H1 (cell line): ENCODE data around the gene BRD9.

Experiments used
- CTCF ChIP-seq, 3 experiments: IDR thresholded peaks; 1 replicate in 2 of 3; 2 replicates in 1 of 3; pipeline versions ENCODE4 v1.5.1 to v1.6.1; 2011; ENCODE audit warnings: low read length in 3 of 3, mild to moderate bottlenecking in 3 of 3, inconsistent platforms in 2 of 3, low read depth in 1 of 3, moderate library complexity in 1 of 3; ENCODE audit not compliant: insufficient read depth in 1 of 3; ENCODE audit errors: control extremely low read depth in 1 of 3
- EP300 ChIP-seq, 2 experiments: IDR thresholded peaks; 1 replicate in 1 of 2; 2 replicates in 1 of 2; pipeline ENCODE4 v1.6.1; 2011 to 2012; ENCODE audit warnings: low read depth in 2 of 2, low read length in 2 of 2, mild to moderate bottlenecking in 2 of 2, borderline replicate concordance in 1 of 2, inconsistent platforms in 1 of 2, moderate library complexity in 1 of 2
- HDAC2 ChIP-seq, 2 experiments: fragments of 300-600 bp in 1 of 2; sonication (generic) in 1 of 2; IDR thresholded peaks; 2 replicates each; pipeline ENCODE4 v1.6.1; 2011 to 2012; ENCODE audit warnings: low read depth in 2 of 2, low read length in 2 of 2, mild to moderate bottlenecking in 2 of 2, moderate library complexity in 2 of 2, borderline replicate concordance in 1 of 2, inconsistent platforms in 1 of 2
- HDAC6 ChIP-seq: IDR thresholded peaks from one replicate; pipeline ENCODE4 v1.7.1; 2012; ENCODE audit warnings: low read depth, mild to moderate bottlenecking, inconsistent platforms, low read length, moderate library complexity
- MAX ChIP-seq: IDR thresholded peaks from 2 replicates; pipeline ENCODE4 v1.6.1; 2012; ENCODE audit warnings: inconsistent platforms
- POLR2A ChIP-seq, 2 experiments: IDR thresholded peaks; 1 replicate in 1 of 2; 2 replicates in 1 of 2; pipeline ENCODE4 v1.6.1; 2011; ENCODE audit warnings: low read depth in 2 of 2, low read length in 2 of 2, mild to moderate bottlenecking in 2 of 2; ENCODE audit errors: control extremely low read depth in 1 of 2
- POLR2AphosphoS5 ChIP-seq: IDR thresholded peaks from 2 replicates; pipeline ENCODE4 v1.6.1; 2011; ENCODE audit warnings: low read depth, low read length
- RBBP5 ChIP-seq: IDR thresholded peaks from 2 replicates; pipeline ENCODE4 v1.7.1; 2012; ENCODE audit warnings: low read depth, mild to moderate bottlenecking, inconsistent platforms, low read length, moderate library complexity, borderline replicate concordance
- TBP ChIP-seq: IDR thresholded peaks from 2 replicates; pipeline ENCODE4 v1.6.1; 2011; ENCODE audit warnings: low read depth, low read length, improper control_type of control experiment
- USF2 ChIP-seq: IDR thresholded peaks from 2 replicates; pipeline ENCODE4 v1.6.1; 2011; ENCODE audit warnings: low read length, improper control_type of control experiment
- ZNF274 ChIP-seq: IDR thresholded peaks from 2 replicates; pipeline ENCODE4 v1.7.0; 2012; ENCODE audit warnings: low read length, borderline replicate concordance; ENCODE audit errors: extremely low read depth
- TF ChIP-seq, protein P1 (sequence below): IDR thresholded peaks from 2 replicates; pipeline ENCODE4 v1.6.1; 2011; ENCODE audit warnings: low read depth, mild to moderate bottlenecking, low read length; ENCODE audit not compliant: insufficient read depth

DNA sequence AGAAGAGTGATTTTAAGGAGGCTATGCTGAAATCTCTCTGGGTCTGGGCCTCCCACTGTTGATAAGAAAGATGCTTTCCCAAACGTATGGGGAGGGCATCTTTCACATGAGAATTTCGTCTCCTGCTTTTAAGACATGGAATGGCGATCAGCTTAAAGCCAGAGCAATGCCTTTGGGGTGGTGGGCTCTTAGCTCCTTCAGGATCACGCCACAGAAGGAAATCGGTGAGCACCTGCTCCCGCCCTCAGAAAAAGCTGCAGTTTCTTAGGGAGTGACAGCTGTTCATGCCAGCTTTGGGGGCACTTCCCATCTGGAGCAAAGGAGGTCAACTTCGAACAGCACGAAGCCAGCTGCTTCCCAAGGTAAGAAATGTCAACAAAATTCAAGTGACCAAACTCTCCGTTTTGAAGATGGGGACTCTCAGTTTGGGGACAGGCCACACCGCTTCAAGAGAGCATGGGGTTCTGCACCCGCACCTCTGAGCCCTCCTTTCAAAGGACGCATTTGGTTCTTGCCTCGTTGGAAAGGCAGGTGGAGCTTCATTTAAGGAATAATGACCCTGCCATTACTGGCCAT lies 39.1 kb upstream of the BRD9 start:
- no peak for TF ChIP-seq HDAC6
- TF ChIP-seq CTCF (IDR thresholded peaks at IDR 0.05; ENCODE audit: control extremely low read depth in 1 of 3, insufficient read depth in 1 of 3, low read depth in 1 of 3, low read length in 3 of 3): no peak
- TF ChIP-seq HDAC2 (IDR thresholded peaks at IDR 0.05; ENCODE audit: borderline replicate concordance in 1 of 2, low read depth in 2 of 2, low read length in 2 of 2): no peak
- TF ChIP-seq, protein P1, sequence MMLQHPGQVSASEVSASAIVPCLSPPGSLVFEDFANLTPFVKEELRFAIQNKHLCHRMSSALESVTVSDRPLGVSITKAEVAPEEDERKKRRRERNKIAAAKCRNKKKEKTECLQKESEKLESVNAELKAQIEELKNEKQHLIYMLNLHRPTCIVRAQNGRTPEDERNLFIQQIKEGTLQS: no peak
- TF ChIP-seq POLR2A (IDR thresholded peaks at IDR 0.05; ENCODE audit: control extremely low read depth in 1 of 2, low read depth in 2 of 2, low read length in 2 of 2): no peak
- TF ChIP-seq TBP: no peak
- no peak for TF ChIP-seq MAX
- no peak for TF ChIP-seq POLR2AphosphoS5
- TF ChIP-seq RBBP5: no peak
- TF ChIP-seq USF2: no peak
- no peak for TF ChIP-seq ZNF274
- TF ChIP-seq EP300 (IDR thresholded peaks at IDR 0.05; ENCODE audit: borderline replicate concordance in 1 of 2, low read depth in 2 of 2, low read length in 2 of 2): no peak
